H1 (cell line): ENCODE measurements around the gene PRSS50. TPM values are rescaled to one million over a fixed set of nuclear protein-coding genes. Genes with fewer than 3 reads are reported as not detected.

Experiments
- BACH1 ChIP-seq: IDR thresholded peaks from 2 replicates; pipeline ENCODE4 v1.6.1; 2012; ENCODE audit warnings: low read length, improper control_type of control experiment
- CBX8 ChIP-seq: fragments of 300-800, 300-1000 bp; sonication (generic); IDR thresholded peaks from 2 replicates; pipeline ENCODE4 v1.7.1; 2016; ENCODE audit warnings: low read depth, low read length, borderline replicate concordance
- CTCF ChIP-seq, 3 experiments: IDR thresholded peaks; 1 replicate in 2 of 3; 2 replicates in 1 of 3; pipeline versions ENCODE4 v1.5.1 to v1.6.1; 2011; ENCODE audit warnings: low read length in 3 of 3, mild to moderate bottlenecking in 3 of 3, inconsistent platforms in 2 of 3, low read depth in 1 of 3, moderate library complexity in 1 of 3; ENCODE audit not compliant: insufficient read depth in 1 of 3; ENCODE audit errors: control extremely low read depth in 1 of 3
- HDAC2 ChIP-seq, 2 experiments: fragments of 300-600 bp in 1 of 2; sonication (generic) in 1 of 2; IDR thresholded peaks; 2 replicates each; pipeline ENCODE4 v1.6.1; 2011 to 2012; ENCODE audit warnings: low read depth in 2 of 2, low read length in 2 of 2, mild to moderate bottlenecking in 2 of 2, moderate library complexity in 2 of 2, borderline replicate concordance in 1 of 2, inconsistent platforms in 1 of 2
- NRF1 ChIP-seq: IDR thresholded peaks from 2 replicates; pipeline ENCODE4 v1.6.1; 2011; ENCODE audit warnings: mild to moderate bottlenecking, low read depth, low read length, improper control_type of control experiment
- POLR2A ChIP-seq, 2 experiments: IDR thresholded peaks; 1 replicate in 1 of 2; 2 replicates in 1 of 2; pipeline ENCODE4 v1.6.1; 2011; ENCODE audit warnings: low read depth in 2 of 2, low read length in 2 of 2, mild to moderate bottlenecking in 2 of 2; ENCODE audit errors: control extremely low read depth in 1 of 2
- polyA plus RNA-seq, 7 experiments: library from polyadenylated mRNA; depleted of rRNA in 3 of 7; stranded (reverse) in 5 of 7; unstranded in 2 of 7; fragments of >200 nt in 5 of 7; fragments of 200-250 nt in 2 of 7; gene quantifications; 1 replicate in 5 of 7; 2 replicates in 1 of 7; 4 replicates in 1 of 7; pipeline versions ENCODE4 v1.2.1 to v1.2.3, GENCODE V29; 2011 to 2013; ENCODE audit warnings: missing spikeins in 2 of 7, mixed read lengths in 2 of 7
- total RNA-seq: library from RNA; stranded (reverse); fragmentation: NEBNext Ultra II Directional; extraction: Animal tissue kit (Norgen Biotek cat#: 25700); gene quantifications from 2 replicates; pipeline ENCODE4 v1.2.1, GENCODE V29; 2021
- TF ChIP-seq, protein P1 (sequence below): fragments of 300-600 bp; sonication (generic); IDR thresholded peaks from 2 replicates; pipeline ENCODE4 v1.7.1; 2012; ENCODE audit warnings: low read length, moderate library complexity, mild to moderate bottlenecking, inconsistent platforms; ENCODE audit not compliant: insufficient replicate concordance

The PRSS50 gene
- total and polyA plus RNA-seq, 2 of the 8 experiments (the other 6 are each of a cell fraction or from before 2014, with no cell fraction given): 0.47 to 0.71 TPM

- TF ChIP-seq, protein P1, sequence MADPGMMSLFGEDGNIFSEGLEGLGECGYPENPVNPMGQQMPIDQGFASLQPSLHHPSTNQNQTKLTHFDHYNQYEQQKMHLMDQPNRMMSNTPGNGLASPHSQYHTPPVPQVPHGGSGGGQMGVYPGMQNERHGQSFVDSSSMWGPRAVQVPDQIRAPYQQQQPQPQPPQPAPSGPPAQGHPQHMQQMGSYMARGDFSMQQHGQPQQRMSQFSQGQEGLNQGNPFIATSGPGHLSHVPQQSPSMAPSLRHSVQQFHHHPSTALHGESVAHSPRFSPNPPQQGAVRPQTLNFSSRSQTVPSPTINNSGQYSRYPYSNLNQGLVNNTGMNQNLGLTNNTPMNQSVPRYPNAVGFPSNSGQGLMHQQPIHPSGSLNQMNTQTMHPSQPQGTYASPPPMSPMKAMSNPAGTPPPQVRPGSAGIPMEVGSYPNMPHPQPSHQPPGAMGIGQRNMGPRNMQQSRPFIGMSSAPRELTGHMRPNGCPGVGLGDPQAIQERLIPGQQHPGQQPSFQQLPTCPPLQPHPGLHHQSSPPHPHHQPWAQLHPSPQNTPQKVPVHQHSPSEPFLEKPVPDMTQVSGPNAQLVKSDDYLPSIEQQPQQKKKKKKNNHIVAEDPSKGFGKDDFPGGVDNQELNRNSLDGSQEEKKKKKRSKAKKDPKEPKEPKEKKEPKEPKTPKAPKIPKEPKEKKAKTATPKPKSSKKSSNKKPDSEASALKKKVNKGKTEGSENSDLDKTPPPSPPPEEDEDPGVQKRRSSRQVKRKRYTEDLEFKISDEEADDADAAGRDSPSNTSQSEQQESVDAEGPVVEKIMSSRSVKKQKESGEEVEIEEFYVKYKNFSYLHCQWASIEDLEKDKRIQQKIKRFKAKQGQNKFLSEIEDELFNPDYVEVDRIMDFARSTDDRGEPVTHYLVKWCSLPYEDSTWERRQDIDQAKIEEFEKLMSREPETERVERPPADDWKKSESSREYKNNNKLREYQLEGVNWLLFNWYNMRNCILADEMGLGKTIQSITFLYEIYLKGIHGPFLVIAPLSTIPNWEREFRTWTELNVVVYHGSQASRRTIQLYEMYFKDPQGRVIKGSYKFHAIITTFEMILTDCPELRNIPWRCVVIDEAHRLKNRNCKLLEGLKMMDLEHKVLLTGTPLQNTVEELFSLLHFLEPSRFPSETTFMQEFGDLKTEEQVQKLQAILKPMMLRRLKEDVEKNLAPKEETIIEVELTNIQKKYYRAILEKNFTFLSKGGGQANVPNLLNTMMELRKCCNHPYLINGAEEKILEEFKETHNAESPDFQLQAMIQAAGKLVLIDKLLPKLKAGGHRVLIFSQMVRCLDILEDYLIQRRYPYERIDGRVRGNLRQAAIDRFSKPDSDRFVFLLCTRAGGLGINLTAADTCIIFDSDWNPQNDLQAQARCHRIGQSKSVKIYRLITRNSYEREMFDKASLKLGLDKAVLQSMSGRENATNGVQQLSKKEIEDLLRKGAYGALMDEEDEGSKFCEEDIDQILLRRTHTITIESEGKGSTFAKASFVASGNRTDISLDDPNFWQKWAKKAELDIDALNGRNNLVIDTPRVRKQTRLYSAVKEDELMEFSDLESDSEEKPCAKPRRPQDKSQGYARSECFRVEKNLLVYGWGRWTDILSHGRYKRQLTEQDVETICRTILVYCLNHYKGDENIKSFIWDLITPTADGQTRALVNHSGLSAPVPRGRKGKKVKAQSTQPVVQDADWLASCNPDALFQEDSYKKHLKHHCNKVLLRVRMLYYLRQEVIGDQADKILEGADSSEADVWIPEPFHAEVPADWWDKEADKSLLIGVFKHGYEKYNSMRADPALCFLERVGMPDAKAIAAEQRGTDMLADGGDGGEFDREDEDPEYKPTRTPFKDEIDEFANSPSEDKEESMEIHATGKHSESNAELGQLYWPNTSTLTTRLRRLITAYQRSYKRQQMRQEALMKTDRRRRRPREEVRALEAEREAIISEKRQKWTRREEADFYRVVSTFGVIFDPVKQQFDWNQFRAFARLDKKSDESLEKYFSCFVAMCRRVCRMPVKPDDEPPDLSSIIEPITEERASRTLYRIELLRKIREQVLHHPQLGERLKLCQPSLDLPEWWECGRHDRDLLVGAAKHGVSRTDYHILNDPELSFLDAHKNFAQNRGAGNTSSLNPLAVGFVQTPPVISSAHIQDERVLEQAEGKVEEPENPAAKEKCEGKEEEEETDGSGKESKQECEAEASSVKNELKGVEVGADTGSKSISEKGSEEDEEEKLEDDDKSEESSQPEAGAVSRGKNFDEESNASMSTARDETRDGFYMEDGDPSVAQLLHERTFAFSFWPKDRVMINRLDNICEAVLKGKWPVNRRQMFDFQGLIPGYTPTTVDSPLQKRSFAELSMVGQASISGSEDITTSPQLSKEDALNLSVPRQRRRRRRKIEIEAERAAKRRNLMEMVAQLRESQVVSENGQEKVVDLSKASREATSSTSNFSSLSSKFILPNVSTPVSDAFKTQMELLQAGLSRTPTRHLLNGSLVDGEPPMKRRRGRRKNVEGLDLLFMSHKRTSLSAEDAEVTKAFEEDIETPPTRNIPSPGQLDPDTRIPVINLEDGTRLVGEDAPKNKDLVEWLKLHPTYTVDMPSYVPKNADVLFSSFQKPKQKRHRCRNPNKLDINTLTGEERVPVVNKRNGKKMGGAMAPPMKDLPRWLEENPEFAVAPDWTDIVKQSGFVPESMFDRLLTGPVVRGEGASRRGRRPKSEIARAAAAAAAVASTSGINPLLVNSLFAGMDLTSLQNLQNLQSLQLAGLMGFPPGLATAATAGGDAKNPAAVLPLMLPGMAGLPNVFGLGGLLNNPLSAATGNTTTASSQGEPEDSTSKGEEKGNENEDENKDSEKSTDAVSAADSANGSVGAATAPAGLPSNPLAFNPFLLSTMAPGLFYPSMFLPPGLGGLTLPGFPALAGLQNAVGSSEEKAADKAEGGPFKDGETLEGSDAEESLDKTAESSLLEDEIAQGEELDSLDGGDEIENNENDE: no peak
- TF ChIP-seq CTCF (IDR thresholded peaks at IDR 0.05; ENCODE audit: control extremely low read depth in 1 of 3, insufficient read depth in 1 of 3, low read depth in 1 of 3, low read length in 3 of 3) (no peak), HDAC2 (IDR thresholded peaks at IDR 0.05; ENCODE audit: borderline replicate concordance in 1 of 2, low read depth in 2 of 2, low read length in 2 of 2) (no peak), CBX8 (no peak), BACH1 (no peak), POLR2A (IDR thresholded peaks at IDR 0.05; ENCODE audit: control extremely low read depth in 1 of 2, low read depth in 2 of 2, low read length in 2 of 2) (no peak), NRF1 (no peak)
These were observed 2.1 kb upstream of the PRSS50 start (continued) for GRCh38 chr3:46719735-46720271.
